IgD-negative memory B cell (primary cell): Measurements from ENCODE around the gene CLEC11A. TPM values are rescaled to one million over a fixed set of nuclear protein-coding genes. Genes with fewer than 3 reads are reported as not detected.
A peak's percentile ranks its signal among the peaks of the same experiment; 100 is the strongest.

Source experiments
- H3K27ac Mint-ChIP-seq, 3 donors: one replicate each; pipeline ENCODE4 v1.8.0; 2020 to 2022; ENCODE audit warnings: mild to moderate bottlenecking in 3 of 3, mixed read lengths in 3 of 3, moderate library complexity in 1 of 3
- H3K27me3 Mint-ChIP-seq: one replicate; pipeline ENCODE4 v1.8.0; 2021; ENCODE audit warnings: mixed read lengths
- H3K36me3 Mint-ChIP-seq: one replicate; pipeline ENCODE4 v1.8.0; 2020; ENCODE audit warnings: mild to moderate bottlenecking, mixed read lengths
- H3K4me1 Mint-ChIP-seq, 3 donors: one replicate each; pipeline ENCODE4 v1.8.0; 2020 to 2022; ENCODE audit warnings: mixed read lengths in 3 of 3, mild to moderate bottlenecking in 1 of 3
- H3K4me3 Mint-ChIP-seq, 4 donors: one replicate each; pipeline ENCODE4 v1.8.0; 2020 to 2022; ENCODE audit warnings: mild to moderate bottlenecking in 4 of 4, mixed read lengths in 4 of 4, moderate library complexity in 3 of 4
- H3K9me3 Mint-ChIP-seq, 3 donors: one replicate each; pipeline ENCODE4 v1.8.0; 2020 to 2021; ENCODE audit warnings: mixed read lengths in 3 of 3, mild to moderate bottlenecking in 1 of 3
- polyA plus RNA-seq: library from polyadenylated mRNA; unstranded; fragments of 300-500 nt; fragmentation: Illumina TruSeq; gene quantifications from one replicate; pipeline ENCODE4 v1.2.3, GENCODE V29; 2021

CLEC11A gene
- polyA plus RNA-seq, 1 donor from 2014 or later = 0.61 TPM

DNA sequence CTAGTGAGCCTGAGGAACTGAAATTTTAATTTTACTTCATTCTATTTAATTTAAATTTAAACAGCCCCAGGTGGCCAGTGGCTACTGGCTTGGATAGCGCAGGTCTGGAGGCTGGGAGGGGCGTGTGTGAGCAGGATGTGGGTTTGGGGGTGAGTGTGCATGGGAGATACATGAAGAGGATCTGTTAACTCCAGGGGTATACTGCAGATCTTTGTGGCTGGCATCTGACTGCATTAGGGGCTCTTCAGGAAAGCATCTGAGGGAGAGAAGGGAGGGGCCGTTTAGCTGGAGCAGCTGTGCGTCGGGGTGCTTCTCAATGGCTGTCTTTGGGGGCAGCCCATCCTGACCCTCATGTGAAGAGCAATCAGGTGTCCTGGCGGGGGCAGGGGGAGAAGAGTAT, 10.3 kb upstream of the CLEC11A start:
- Mint-ChIP-seq H3K4me3 (peak overlapping the region in 1 of 4 donors; percentile 52), H3K4me1 (peaks cover 0 to 7% (median 3%) of the 10 kb centered on the region in 3 donors), H3K36me3 (peaks cover 2% of the 10 kb centered on the region), H3K27me3 (peaks cover 45% of the 10 kb centered on the region), H3K27ac (no peak overlapping the region), H3K9me3 (peaks cover 0 to 2% (median 0%) of the 10 kb centered on the region in 3 donors)

DNA sequence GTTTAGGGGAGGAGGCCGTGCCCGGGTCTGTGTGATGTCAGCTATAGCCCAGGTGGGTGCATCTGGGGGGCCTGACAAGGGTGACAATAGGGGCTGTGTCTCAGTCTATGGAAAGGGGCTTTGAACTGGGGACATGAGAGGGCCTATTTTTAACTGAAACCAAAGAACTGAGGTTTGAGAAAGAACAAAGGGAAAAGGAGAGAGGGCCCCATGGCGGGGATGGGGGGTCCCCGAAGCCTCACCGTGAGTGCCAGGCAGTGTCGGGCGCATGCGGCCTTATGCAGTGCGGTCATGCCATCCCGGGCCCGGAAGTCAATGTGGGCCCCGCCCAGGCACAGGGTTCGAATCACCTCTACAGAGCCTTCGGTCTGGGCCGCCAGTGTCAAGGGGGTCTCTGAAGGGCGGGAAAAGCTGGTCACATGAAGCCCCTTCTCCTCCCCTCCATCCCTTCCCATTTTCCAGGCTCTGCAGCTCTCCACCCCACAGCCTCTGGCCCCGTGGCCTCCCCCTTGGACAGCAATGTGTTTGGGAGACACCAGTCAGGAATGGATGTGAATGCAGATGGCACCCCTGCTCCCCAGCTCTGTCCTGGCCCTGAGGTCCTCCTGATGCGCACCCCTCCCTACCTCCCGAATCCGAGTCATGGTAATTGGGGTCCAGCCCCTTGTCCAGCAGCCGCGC, 9.5 kb upstream of the CLEC11A start:
- Mint-ChIP-seq H3K9me3 (peaks cover 0 to 2% (median 0%) of the 10 kb centered on the region in 3 donors), H3K27ac (no peak overlapping the region), H3K4me1 (peaks cover 0 to 7% (median 3%) of the 10 kb centered on the region in 3 donors), H3K4me3 (no peak overlapping the region), H3K36me3 (peaks cover 1% of the 10 kb centered on the region), H3K27me3 (peaks cover 46% of the 10 kb centered on the region)

DNA sequence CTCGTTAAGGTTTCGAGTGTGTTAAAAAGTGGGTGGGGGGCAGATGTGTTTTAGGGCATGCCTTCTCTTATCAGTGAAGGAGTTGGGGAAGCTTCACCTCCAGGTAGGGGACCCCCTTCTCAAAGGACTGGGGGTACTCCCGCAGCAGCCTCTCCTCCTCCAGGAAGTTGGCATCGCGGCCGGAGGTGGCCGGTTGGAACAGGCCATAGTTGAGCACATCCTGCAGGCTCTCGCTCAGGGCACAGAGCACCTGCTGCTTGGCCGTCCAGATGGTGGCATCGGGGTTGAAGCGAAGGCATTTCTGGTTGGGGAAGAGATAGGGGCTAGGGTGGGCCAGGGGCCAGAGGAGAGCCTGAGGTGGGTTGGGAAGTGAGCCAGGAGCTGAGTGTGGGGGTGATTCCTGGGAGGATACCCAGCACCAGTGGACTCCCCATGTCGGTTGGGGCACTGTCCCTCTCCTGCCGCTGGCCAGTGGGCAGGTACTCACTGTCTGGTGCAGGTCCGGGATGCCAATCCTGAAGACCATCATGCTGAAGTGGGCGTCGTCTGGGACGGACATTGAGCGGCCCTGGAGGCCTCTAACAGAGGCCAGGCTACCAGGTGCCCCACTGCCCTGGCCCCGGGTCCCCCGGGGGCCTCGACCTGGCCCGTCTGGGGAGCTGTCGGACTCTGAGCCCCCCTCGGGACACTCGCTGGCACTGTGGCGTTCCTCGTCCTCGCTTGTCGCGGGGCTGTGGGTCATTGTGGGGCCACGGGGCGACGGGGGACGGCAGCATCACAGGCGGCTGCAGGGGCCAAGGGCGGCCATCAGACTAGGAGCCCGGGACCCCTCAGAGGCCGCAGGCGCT, 6.8 kb upstream of the CLEC11A start:
- H3K9me3 Mint-ChIP-seq = peaks cover 0 to 5% (median 0%) of the 10 kb centered on the region in 3 donors
- H3K27ac Mint-ChIP-seq = no peak overlapping the region
- peaks cover 50% of the 10 kb centered on the region for H3K27me3 Mint-ChIP-seq
- no peak overlapping the region for H3K4me3 Mint-ChIP-seq
- no peaks in the 10 kb centered on the region for H3K36me3 Mint-ChIP-seq
- H3K4me1 Mint-ChIP-seq = peaks cover 0 to 8% (median 3%) of the 10 kb centered on the region in 3 donors

DNA sequence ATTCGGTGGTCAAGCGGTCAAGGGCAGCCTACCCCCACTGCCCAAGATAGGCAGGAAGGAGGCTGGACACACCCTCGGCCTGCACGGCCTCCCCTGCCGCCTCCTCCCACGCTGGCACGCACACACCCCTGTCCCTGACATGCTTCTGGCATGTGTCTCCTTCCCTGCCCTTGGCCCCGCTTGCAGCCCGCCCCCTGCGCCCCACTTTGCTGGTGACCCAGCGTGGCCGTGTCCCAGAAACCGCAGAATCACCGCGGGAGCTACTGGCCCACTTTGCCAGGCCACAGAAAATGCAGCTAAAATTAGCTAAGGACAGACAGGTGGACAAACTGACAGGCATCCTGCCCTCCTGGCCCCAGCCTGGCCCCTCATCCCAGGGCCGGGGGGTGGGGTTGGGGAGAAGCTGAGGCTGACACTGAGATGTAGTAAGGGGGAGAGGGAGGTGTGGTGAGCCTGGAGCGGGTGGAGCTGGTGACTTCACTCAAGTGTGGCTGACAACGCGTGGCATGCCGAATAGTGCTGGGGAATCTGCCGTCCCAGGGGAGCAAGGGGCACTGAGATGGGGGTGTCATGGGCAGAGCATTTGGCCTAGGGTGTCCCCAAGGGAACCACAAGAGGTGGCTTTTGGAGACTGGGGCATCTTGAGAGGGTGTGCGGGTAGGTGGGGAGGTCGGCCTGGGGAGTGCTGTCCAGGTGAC, 6.0 kb upstream of the CLEC11A start:
- peak overlapping the region in 2 of 4 donors; percentile 20 to 73 for H3K4me3 Mint-ChIP-seq
- no peaks in the 10 kb centered on the region for H3K36me3 Mint-ChIP-seq
- H3K27ac Mint-ChIP-seq = no peak overlapping the region
- H3K9me3 Mint-ChIP-seq = peaks cover 0 to 10% (median 0%) of the 10 kb centered on the region in 3 donors
- peaks cover 0 to 8% (median 3%) of the 10 kb centered on the region in 3 donors for H3K4me1 Mint-ChIP-seq
- H3K27me3 Mint-ChIP-seq = peaks cover 48% of the 10 kb centered on the region

DNA sequence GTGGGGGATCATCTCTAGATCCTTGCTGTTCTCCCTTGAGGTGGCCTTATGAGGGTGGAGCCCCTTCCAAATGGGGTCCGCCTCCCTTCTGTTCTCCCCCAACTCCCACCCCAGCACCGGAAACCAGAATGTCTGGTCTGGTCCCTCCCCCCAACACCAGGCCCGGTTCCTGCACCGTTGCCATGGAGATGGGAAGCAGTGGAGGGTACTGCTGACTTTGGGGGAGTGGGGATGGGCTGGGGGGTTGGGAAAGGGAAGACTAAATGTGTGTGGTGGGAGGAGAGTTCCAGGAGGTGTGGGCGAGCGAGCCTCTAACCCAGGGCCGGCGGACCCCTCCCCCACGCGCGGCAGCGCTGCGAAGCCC, 5.3 kb upstream of the CLEC11A start:
- Mint-ChIP-seq H3K27ac (no peak overlapping the region), H3K4me3 (peak overlapping the region in 1 of 4 donors; percentile 72), H3K9me3 (peaks cover 0 to 10% (median 0%) of the 10 kb centered on the region in 3 donors), H3K27me3 (peaks cover 48% of the 10 kb centered on the region), H3K36me3 (no peaks in the 10 kb centered on the region), H3K4me1 (peaks cover 0 to 7% (median 3%) of the 10 kb centered on the region in 3 donors)

DNA sequence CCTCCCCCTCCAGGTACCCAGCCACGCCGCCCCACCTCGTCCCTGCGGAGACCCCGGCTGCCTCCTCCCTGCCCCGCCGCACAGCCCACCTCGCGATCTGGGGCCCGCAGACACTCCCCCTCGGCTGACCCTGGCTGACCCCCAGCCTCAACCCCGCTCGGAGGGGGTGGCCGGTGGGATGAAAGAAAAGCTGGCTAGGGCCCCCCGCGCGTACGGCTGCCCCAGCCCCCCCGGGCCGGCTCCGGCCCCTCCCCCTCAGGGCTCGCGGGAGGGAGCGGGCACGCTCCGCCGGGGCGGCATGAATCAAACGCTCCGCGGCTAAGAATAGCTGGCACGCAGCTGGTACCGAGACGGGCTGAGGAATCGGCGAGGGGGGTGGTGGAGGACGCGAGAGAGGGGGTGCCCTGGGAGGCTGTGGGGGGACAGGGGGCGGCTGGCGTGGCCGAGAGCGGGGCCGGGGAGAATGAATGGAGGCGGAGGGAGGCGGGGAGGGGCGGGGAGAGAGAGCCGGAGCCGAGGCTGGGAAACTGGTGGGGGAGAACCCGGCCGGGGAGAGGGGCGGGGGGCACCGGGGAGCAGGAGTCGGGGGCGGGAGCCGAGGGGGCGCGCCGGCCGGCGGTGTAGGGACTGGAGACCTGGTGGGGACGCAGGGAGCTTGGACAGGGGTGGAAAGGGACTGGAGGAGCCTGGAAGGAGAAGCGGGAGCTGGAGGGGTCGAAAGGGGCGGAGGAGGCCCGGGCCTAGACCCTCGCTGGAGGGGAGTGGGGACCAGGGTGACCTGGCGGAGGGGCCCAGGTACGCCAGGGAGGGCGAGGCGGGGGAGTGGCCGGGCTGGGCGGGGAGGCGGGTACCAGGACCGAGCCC, 4.7 kb upstream of the CLEC11A start:
- Mint-ChIP-seq H3K27ac (no peak overlapping the region), H3K4me3 (peak overlapping the region in 1 of 4 donors; percentile 28), H3K27me3 (peaks cover 47% of the 10 kb centered on the region), H3K4me1 (peaks cover 0 to 7% (median 3%) of the 10 kb centered on the region in 3 donors), H3K36me3 (no peaks in the 10 kb centered on the region), H3K9me3 (peaks cover 0 to 10% (median 0%) of the 10 kb centered on the region in 3 donors)

DNA sequence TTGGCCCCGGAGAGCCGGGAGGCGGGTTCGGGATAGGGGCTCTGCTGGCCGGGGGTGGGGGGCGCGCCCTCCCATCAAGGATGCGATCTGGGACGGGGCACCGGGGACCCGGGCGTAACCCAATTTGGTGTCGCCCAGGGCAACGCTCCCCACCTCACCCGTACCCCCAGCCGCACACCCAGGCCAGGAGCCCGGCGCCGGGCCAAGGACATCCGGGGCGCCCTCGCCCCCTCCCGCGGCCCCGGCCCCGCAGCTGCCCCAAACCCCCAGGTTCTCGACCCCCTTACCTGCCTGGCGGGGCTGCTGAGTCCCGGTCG, 4.1 kb upstream of the CLEC11A start:
- H3K36me3 Mint-ChIP-seq = peaks cover 2% of the 10 kb centered on the region
- H3K27me3 Mint-ChIP-seq = peaks cover 50% of the 10 kb centered on the region
- no peak overlapping the region for H3K27ac Mint-ChIP-seq
- peaks cover 0 to 10% (median 3%) of the 10 kb centered on the region in 3 donors for H3K4me1 Mint-ChIP-seq
- H3K9me3 Mint-ChIP-seq = peaks cover 0 to 12% (median 0%) of the 10 kb centered on the region in 3 donors
- H3K4me3 Mint-ChIP-seq = no peak overlapping the region

DNA sequence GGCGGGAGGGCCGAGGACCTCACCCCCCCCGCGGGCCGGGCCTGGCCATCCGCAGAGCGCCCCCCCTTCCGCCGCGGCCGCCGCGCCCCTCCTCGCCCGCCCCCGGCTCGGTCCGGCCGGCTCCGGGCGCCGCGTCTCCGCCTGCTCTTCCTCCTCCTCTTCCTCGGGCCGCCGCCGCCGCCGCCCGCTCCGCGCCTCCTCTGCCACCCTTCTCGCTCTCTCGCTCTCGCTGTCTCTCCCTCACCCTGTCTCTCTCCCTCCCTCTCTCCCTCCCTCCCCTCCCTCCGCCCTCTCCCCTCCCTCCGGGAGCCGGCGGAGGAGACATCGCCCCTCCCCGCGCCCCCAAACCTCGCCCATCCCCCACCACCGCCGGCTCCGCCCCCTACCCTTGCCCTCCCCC, 3.6 kb upstream of the CLEC11A start, which contains the start of gene SHANK1:
Gene SHANK1, minus strand, starts transcription at position 237 of the 400 bp plus-strand sequence. CDS start 2,883 bp downstream, outside the sequence.
- Mint-ChIP-seq H3K36me3 (peaks cover 2% of the 10 kb centered on the region), H3K27ac (no peak within 1 kb of the TSS), H3K4me3 (peak within 1 kb of the TSS in 2 of 4 donors; percentile 28 to 72), H3K27me3 (peaks cover 52% of the 10 kb centered on the region), H3K4me1 (peaks cover 0 to 10% (median 3%) of the 10 kb centered on the region in 3 donors), H3K9me3 (peaks cover 0 to 12% (median 0%) of the 10 kb centered on the region in 3 donors)

DNA sequence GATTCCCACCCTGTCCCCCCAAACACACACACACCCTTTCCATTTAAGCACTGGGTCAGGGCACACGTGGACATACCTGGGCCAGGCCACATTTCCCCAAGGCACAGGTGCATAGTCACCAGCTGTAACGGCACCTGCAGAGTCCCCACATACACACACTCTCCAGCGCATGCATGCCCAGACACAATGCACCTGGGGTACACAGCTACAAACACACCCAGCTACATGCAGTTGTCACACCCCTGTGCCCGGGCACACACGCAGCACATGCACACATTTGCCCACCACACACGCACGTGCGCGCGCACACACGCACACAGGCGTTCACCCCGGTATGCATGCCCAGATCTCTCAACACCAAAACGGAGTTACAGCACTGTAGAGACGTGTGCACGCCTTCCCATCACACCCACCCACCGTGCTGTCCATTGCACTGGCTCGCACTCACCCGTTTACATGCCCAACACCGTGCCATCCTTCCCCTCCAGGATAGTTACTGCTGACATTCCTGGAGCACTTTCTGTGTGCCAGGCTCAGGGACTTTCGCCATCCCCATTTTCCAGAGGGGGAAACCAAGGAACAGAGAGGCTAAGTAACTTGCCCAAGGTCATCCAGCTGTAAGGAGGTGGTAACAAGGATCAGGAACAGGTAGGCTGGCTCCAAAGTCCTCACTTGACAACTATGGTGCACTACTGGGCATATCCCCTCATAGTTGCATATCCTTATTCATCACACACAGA, 2.8 kb upstream of the CLEC11A start:
- Mint-ChIP-seq H3K4me3 (peak overlapping the region in 2 of 4 donors; percentile 28 to 72), H3K9me3 (peaks cover 0 to 12% (median 0%) of the 10 kb centered on the region in 3 donors), H3K36me3 (peaks cover 2% of the 10 kb centered on the region), H3K27ac (no peak overlapping the region), H3K4me1 (peaks cover 0 to 10% (median 3%) of the 10 kb centered on the region in 3 donors), H3K27me3 (peaks cover 55% of the 10 kb centered on the region)

DNA sequence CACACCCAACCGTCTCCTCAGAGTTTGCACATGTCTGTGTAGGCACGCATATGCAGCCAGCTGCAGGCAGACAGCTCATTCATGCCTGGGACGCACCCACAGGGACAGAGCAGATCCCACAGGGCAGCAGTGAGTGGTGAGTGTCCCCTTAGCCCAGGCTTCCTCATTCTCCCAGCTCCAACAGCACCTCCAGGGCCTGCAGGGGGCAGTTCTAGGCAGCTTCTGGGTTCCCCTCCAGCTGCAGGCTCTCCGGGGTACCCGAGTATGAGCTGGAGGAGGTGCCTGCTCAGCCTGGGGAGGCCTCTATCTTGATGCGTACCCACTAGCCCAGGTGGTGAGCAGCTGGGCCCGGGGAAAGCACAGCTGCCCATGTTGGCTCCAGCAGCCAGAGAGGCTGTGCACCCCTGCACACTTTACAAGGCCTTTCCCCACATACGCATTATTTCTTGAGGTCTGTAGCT, 2.2 kb upstream of the CLEC11A start:
- peaks cover 0 to 10% (median 3%) of the 10 kb centered on the region in 3 donors for H3K4me1 Mint-ChIP-seq
- peaks cover 2% of the 10 kb centered on the region for H3K36me3 Mint-ChIP-seq
- no peak overlapping the region for H3K27ac Mint-ChIP-seq
- H3K27me3 Mint-ChIP-seq = peaks cover 58% of the 10 kb centered on the region
- H3K4me3 Mint-ChIP-seq = peak overlapping the region in 2 of 4 donors; percentile 20 to 72
- peaks cover 0 to 13% (median 0%) of the 10 kb centered on the region in 3 donors for H3K9me3 Mint-ChIP-seq

DNA sequence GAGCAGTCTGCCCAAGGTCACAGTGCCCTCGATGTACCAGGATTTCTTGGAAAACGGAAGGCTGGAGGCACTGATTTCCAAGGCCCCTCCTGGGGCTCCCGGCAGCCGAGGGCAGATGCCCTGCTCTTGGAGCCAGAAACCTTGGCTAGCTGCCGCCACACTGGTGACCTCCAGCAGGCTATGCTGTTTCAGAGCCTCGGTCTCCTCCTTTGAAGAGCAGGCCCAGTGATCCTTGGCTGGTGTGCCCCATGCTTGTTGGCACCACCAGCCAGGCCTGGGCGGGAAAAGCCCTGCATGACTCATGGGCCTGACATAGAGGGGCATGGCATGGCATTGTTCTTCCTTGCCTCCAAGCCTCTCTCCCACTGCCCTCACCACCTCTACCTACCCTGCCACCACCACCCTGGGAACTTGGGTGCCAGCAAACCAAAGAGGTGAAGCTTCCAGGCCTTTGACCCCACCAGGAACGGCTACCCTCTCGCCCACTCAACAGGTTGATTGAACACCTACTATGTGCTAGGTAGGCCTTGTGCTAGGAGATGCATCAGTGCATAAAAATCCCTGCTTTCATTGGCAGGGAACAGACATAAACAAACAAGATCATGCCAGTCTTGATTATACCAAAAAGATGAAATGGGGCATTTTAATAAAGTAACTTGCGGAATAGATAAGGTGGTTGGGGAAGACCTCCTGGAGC, 1.6 kb upstream of the CLEC11A start:
- peaks cover 0 to 13% (median 0%) of the 10 kb centered on the region in 3 donors for H3K9me3 Mint-ChIP-seq
- no peak overlapping the region for H3K27ac Mint-ChIP-seq
- peaks cover 0 to 10% (median 3%) of the 10 kb centered on the region in 3 donors for H3K4me1 Mint-ChIP-seq
- peaks cover 2% of the 10 kb centered on the region for H3K36me3 Mint-ChIP-seq
- H3K4me3 Mint-ChIP-seq = peak overlapping the region in 2 of 4 donors; percentile 20 to 58
- H3K27me3 Mint-ChIP-seq = peaks cover 58% of the 10 kb centered on the region

DNA sequence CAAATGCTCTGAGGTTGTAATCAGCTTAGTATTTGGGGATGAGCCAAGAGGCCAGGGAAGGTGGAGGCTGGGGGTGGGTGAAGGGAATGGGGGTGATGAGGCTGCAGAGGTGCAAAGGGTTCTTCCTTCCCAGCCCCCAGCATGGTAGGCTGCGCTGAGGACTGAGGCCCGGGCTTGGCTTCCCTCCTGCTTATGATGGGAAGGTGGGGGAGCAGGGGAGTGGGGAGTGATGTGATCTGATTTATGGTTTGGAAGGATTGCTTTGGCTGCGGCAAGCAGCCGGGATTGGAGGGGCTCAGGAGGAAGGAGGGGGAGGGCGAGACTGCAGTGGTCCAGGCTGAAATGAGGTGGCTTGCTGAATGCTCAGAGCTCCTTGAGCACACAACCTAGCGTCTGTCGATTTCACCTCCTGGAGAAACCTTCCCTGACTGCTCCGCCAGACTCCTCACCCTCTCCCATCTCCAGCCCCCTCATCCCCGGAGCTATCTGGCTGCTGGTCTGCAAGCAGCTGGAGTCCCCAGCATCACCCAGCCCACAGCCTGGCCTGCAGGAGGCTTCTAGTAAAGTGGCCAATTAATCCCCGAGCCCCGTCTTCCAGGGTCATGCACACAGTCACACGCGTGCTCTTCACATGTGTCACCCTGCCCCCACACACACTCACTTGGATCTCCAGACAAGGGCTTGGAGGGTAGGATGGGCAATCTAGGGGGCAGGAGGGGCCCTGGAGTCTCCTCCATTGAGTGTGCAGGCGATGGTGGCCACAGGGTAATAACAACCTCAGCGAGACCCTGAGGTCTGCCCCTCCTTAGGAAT, 757 bp upstream of the CLEC11A start:
- Mint-ChIP-seq H3K36me3 (peaks cover 2% of the 10 kb centered on the region), H3K27ac (no peak overlapping the region), H3K4me1 (peaks cover 0 to 9% (median under 1%) of the 10 kb centered on the region in 3 donors), H3K27me3 (peaks cover 58% of the 10 kb centered on the region), H3K4me3 (peak overlapping the region in 1 of 4 donors; percentile 56), H3K9me3 (peaks cover 0 to 11% (median 0%) of the 10 kb centered on the region in 3 donors)
